ENCODE measurements around the gene MAGOH. TPM values are rescaled to one million over a fixed set of nuclear protein-coding genes. Genes with fewer than 3 reads are reported as not detected.

MAGOH gene
- total and polyA plus RNA-seq, 9 of the 15 experiments (the other 6 are each of a cell fraction or from before 2014, with no cell fraction given), result 102 to 342 (median 135) TPM

- TF ChIP-seq, protein P1, sequence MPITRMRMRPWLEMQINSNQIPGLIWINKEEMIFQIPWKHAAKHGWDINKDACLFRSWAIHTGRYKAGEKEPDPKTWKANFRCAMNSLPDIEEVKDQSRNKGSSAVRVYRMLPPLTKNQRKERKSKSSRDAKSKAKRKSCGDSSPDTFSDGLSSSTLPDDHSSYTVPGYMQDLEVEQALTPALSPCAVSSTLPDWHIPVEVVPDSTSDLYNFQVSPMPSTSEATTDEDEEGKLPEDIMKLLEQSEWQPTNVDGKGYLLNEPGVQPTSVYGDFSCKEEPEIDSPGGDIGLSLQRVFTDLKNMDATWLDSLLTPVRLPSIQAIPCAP (CRISPR knock-in tag; IDR thresholded peaks at IDR 0.05; ENCODE audit: borderline replicate concordance), result no peak
- TF ChIP-seq FOXO4 (CRISPR knock-in tag; IDR thresholded peaks at IDR 0.05) (no peak), CHD4 (IDR thresholded peaks at IDR 0.05; ENCODE audit: insufficient read depth, insufficient replicate concordance, low read depth, low read length, poor library complexity, severe bottlenecking) (no peak), C11orf30 (IDR thresholded peaks at IDR 0.05; ENCODE audit: low read depth) (no peak), ZNF217 (CRISPR knock-in tag; IDR thresholded peaks at IDR 0.05) (no peak), ERF (CRISPR knock-in tag; IDR thresholded peaks at IDR 0.05) (no peak), ZNF134 (CRISPR knock-in tag; conservative IDR thresholded peaks at IDR 0.05) (no peak), CHCHD3 (CRISPR knock-in tag; IDR thresholded peaks at IDR 0.05) (no peak), HNRNPH1 (optimal IDR thresholded peaks at IDR 0.05; ENCODE audit: low read depth, low read length) (no peak), AFF1 (IDR thresholded peaks at IDR 0.05; ENCODE audit: low read depth in 1 of 2, partially characterized antibody in 2 of 2) (no peak), ZNF133 (CRISPR knock-in tag; IDR thresholded peaks at IDR 0.05) (no peak)
- TF ChIP-seq, protein P2, sequence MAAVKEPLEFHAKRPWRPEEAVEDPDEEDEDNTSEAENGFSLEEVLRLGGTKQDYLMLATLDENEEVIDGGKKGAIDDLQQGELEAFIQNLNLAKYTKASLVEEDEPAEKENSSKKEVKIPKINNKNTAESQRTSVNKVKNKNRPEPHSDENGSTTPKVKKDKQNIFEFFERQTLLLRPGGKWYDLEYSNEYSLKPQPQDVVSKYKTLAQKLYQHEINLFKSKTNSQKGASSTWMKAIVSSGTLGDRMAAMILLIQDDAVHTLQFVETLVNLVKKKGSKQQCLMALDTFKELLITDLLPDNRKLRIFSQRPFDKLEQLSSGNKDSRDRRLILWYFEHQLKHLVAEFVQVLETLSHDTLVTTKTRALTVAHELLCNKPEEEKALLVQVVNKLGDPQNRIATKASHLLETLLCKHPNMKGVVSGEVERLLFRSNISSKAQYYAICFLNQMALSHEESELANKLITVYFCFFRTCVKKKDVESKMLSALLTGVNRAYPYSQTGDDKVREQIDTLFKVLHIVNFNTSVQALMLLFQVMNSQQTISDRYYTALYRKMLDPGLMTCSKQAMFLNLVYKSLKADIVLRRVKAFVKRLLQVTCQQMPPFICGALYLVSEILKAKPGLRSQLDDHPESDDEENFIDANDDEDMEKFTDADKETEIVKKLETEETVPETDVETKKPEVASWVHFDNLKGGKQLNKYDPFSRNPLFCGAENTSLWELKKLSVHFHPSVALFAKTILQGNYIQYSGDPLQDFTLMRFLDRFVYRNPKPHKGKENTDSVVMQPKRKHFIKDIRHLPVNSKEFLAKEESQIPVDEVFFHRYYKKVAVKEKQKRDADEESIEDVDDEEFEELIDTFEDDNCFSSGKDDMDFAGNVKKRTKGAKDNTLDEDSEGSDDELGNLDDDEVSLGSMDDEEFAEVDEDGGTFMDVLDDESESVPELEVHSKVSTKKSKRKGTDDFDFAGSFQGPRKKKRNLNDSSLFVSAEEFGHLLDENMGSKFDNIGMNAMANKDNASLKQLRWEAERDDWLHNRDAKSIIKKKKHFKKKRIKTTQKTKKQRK (IDR thresholded peaks at IDR 0.05; ENCODE audit: borderline replicate concordance, low read depth, low read length), result no peak
Measured at GRCh38 chr1:53182111-53182593, 56.2 kb downstream of the MAGOH start (continued).

Data from K562 (cell line).